Limb (tissue), 2 donors: ENCODE measurements around the gene RIPK4.

Experiments
- DNase-seq, 2 donors: peaks; one replicate each; pipeline ENCODE4 v3.0.0-alpha.2; 2016; ENCODE audit errors: extremely low spot score in 2 of 2

Gene RIPK4

GRCh38 chr21:41753006-41753898 is 13.6 kb downstream of the RIPK4 start:
- no peak for DNase-seq

GRCh38 chr21:41752231-41752681 is 14.6 kb downstream of the RIPK4 start:
- DNase-seq = peak in 1 of 2 donors; percentile 6

- DNase-seq = no peak
Observed at GRCh38 chr21:41751611-41752011, 15.2 kb downstream of the RIPK4 start.

GRCh38 chr21:41750532-41751151 is 16.2 kb downstream of the RIPK4 start:
- no peak for DNase-seq

GRCh38 chr21:41750051-41750450 is 16.8 kb downstream of the RIPK4 start:
- DNase-seq = no peak

- no peak for DNase-seq
Observed at GRCh38 chr21:41749286-41749685, 17.6 kb downstream of the RIPK4 start.

GRCh38 chr21:41747943-41748738 is 18.7 kb downstream of the RIPK4 start:
- no peak for DNase-seq

GRCh38 chr21:41746744-41747006 is 20.2 kb downstream of the RIPK4 start:
- no peak for DNase-seq

- DNase-seq = no peak
Observed at GRCh38 chr21:41745971-41746743, 20.7 kb downstream of the RIPK4 start.

GRCh38 chr21:41745026-41745820 is 21.6 kb downstream of the RIPK4 start:
- DNase-seq = no peak

- DNase-seq = peak in 1 of 2 donors; percentile 45
Observed at GRCh38 chr21:41744028-41744930, 22.6 kb downstream of the RIPK4 start.

- no peak for DNase-seq
Observed at GRCh38 chr21:41743321-41744027, 23.4 kb downstream of the RIPK4 start.

- no peak for DNase-seq
Observed at GRCh38 chr21:41742073-41742875, 24.6 kb downstream of the RIPK4 start.

- DNase-seq = no peak
Observed at GRCh38 chr21:41741253-41742072, 25.4 kb downstream of the RIPK4 start.

GRCh38 chr21:41740604-41741252 is 26.1 kb downstream of the RIPK4 start:
- DNase-seq = no peak

- DNase-seq = no peak
Observed at GRCh38 chr21:41739936-41740335, 26.9 kb downstream of the RIPK4 start.

GRCh38 chr21:41739011-41739410 is 27.8 kb downstream of the RIPK4 start:
- DNase-seq = no peak
